Natural killer cell (primary cell): ENCODE measurements around the gene CCM2L. TPM values are rescaled to one million over a fixed set of nuclear protein-coding genes. Genes with fewer than 3 reads are reported as not detected.

Source experiments
- ATAC-seq, 3 donors: fragments of 150-1000 bp in 2 of 3; fragments of 200-7000 bp in 1 of 3; cut with Tn5 transposase; 1 replicate in 1 of 3; 2 replicates in 2 of 3; pipeline ENCODE4 v1.10.0; 2021; ENCODE audit warnings: mild to moderate bottlenecking in 2 of 3, moderate library complexity in 2 of 3
- DNase-seq, 2 donors: peaks; one replicate each; pipeline versions ENCODE4 v3.0.0 to v3.0.0-alpha.2; 2013 to 2021; ENCODE audit warnings: mixed read lengths in 1 of 2
- H3K27ac ChIP-seq: one replicate; pipeline ENCODE4 v1.5.1; 2013; ENCODE audit warnings: mild to moderate bottlenecking, low read length
- H3K27me3 ChIP-seq: one replicate; pipeline ENCODE4 v1.6.1; 2013; ENCODE audit warnings: low read length; ENCODE audit not compliant: control insufficient read depth, insufficient read depth
- H3K36me3 ChIP-seq: one replicate; pipeline ENCODE4 v1.6.1; 2013; ENCODE audit warnings: low read length; ENCODE audit not compliant: control insufficient read depth, insufficient read depth
- H3K4me1 ChIP-seq: one replicate; pipeline ENCODE4 v1.6.1; 2013; ENCODE audit warnings: low read length; ENCODE audit not compliant: control insufficient read depth, insufficient read depth
- H3K4me3 ChIP-seq: one replicate; pipeline ENCODE4 v1.5.1; 2013; ENCODE audit warnings: low read length
- H3K9me3 ChIP-seq: one replicate; pipeline ENCODE4 v1.6.1; 2013; ENCODE audit warnings: low read length; ENCODE audit not compliant: control insufficient read depth, insufficient read depth
- H3K27ac Mint-ChIP-seq, 2 donors: one replicate each; pipeline ENCODE4 v1.8.0; 2022; ENCODE audit warnings: mild to moderate bottlenecking in 2 of 2, mixed read lengths in 2 of 2, moderate library complexity in 1 of 2
- H3K27me3 Mint-ChIP-seq, 2 donors: one replicate each; pipeline ENCODE4 v1.8.0; 2022; ENCODE audit warnings: low read depth in 2 of 2, mixed read lengths in 2 of 2
- H3K36me3 Mint-ChIP-seq: one replicate; pipeline ENCODE4 v1.8.0; 2022; ENCODE audit warnings: mixed read lengths
- H3K4me1 Mint-ChIP-seq, 2 donors: one replicate each; pipeline ENCODE4 v1.8.0; 2022; ENCODE audit warnings: mixed read lengths in 2 of 2
- H3K4me3 Mint-ChIP-seq: one replicate; pipeline ENCODE4 v1.8.0; 2022; ENCODE audit warnings: mild to moderate bottlenecking, moderate library complexity, mixed read lengths
- H3K9me3 Mint-ChIP-seq, 2 donors: one replicate each; pipeline ENCODE4 v1.8.0; 2022; ENCODE audit warnings: mixed read lengths in 2 of 2
- CTCF ChIP-seq: fragments of 200-600 bp; IDR thresholded peaks from one replicate; pipeline ENCODE4 v1.8.0; 2022; ENCODE audit warnings: antibody characterized with exemption
- WGBS: methylation state at CpG from one replicate; pipeline ENCODE4 v1.1.7; 2013; ENCODE audit warnings: missing lambda C conversion rate; ENCODE audit not compliant: insufficient coverage; 5-methylcytosine and 5-hydroxymethylcytosine counted together
- intact Hi-C: fragments of 100-400 bp; cut with micrococcal nuclease; formaldehyde crosslinking; loops from one replicate; pipeline ENCODE4 v1.14.2; 2022
- total RNA-seq, 4 donors: library from RNA; stranded (reverse); fragments of 120-200 nt in 1 of 4; gene quantifications; one replicate each; pipeline versions ENCODE4 v1.2.3 to v1.2.4, GENCODE V29; 2013 to 2022

Gene CCM2L
- total RNA-seq, 3 donors from 2014 or later (not counting 1 experiment from before 2014, with no cell fraction given), result not detected

- intact Hi-C loops, result no loop called here
- Mint-ChIP-seq H3K4me1 (no peaks in the 10 kb centered on the region), H3K36me3 (no peaks in the 10 kb centered on the region), H3K27me3 (peaks cover 18 to 24% of the 10 kb centered on the region in 2 donors), H3K4me3 (no peak overlapping the region), H3K9me3 (no peaks in the 10 kb centered on the region), H3K27ac (no peak overlapping the region)
- H3K9me3 ChIP-seq, result no peaks in the 10 kb centered on the region
- no peak for DNase-seq
- H3K36me3 ChIP-seq, result no peaks in the 10 kb centered on the region
- no peak overlapping the region for H3K4me3 ChIP-seq
- peaks cover 3% of the 10 kb centered on the region for H3K27me3 ChIP-seq
- no peak for ATAC-seq
- no peaks in the 10 kb centered on the region for H3K4me1 ChIP-seq
- TF ChIP-seq CTCF, result no peak
- H3K27ac ChIP-seq, result no peak overlapping the region
- WGBS, result 59% methylated on average over 5 of the region's 6 CpGs
Observed at GRCh38 chr20:31990641-31991338, 19.4 kb upstream of the CCM2L start.

GRCh38 chr20:31991339-31991705, 18.9 kb upstream of the CCM2L start:
- no peak for DNase-seq
- TF ChIP-seq CTCF, result no peak
- Mint-ChIP-seq H3K27me3 (peaks cover 22 to 24% of the 10 kb centered on the region in 2 donors), H3K4me3 (no peak overlapping the region), H3K9me3 (no peaks in the 10 kb centered on the region), H3K4me1 (no peaks in the 10 kb centered on the region), H3K36me3 (no peaks in the 10 kb centered on the region), H3K27ac (no peak overlapping the region)
- intact Hi-C loops, result no loop called here
- Histone ChIP-seq H3K27me3 (peaks cover 3% of the 10 kb centered on the region), H3K9me3 (no peaks in the 10 kb centered on the region), H3K4me1 (no peaks in the 10 kb centered on the region), H3K36me3 (no peaks in the 10 kb centered on the region), H3K27ac (no peak overlapping the region), H3K4me3 (no peak overlapping the region)
- no peak for ATAC-seq
- no CpG with 5 or more reads among the region's 1 CpG for WGBS

GRCh38 chr20:31992086-31992485, 18.2 kb upstream of the CCM2L start:
- Mint-ChIP-seq H3K27ac (no peak overlapping the region), H3K9me3 (no peaks in the 10 kb centered on the region), H3K4me3 (no peak overlapping the region), H3K27me3 (peaks cover 29 to 31% of the 10 kb centered on the region in 2 donors), H3K36me3 (no peaks in the 10 kb centered on the region), H3K4me1 (no peaks in the 10 kb centered on the region)
- Histone ChIP-seq H3K27me3 (peaks cover 3% of the 10 kb centered on the region), H3K36me3 (no peaks in the 10 kb centered on the region), H3K4me3 (no peak overlapping the region), H3K4me1 (no peaks in the 10 kb centered on the region), H3K9me3 (no peaks in the 10 kb centered on the region), H3K27ac (no peak overlapping the region)
- ATAC-seq (no peak), DNase-seq (no peak)
- WGBS, result 85% methylated on average over 2 of the region's 2 CpGs
- no peak for TF ChIP-seq CTCF
- intact Hi-C loops, result no loop called here

- Mint-ChIP-seq H3K4me3 (no peak overlapping the region), H3K36me3 (no peaks in the 10 kb centered on the region), H3K9me3 (no peaks in the 10 kb centered on the region), H3K4me1 (no peaks in the 10 kb centered on the region), H3K27me3 (peaks cover 28 to 30% of the 10 kb centered on the region in 2 donors), H3K27ac (no peak overlapping the region)
- H3K36me3 ChIP-seq, result no peaks in the 10 kb centered on the region
- H3K27ac ChIP-seq, result no peak overlapping the region
- no peak for TF ChIP-seq CTCF
- DNase-seq (no peak), ATAC-seq (no peak)
- no peak overlapping the region for H3K4me3 ChIP-seq
- intact Hi-C loops, result no loop called here
- H3K9me3 ChIP-seq, result no peaks in the 10 kb centered on the region
- WGBS, result 95% methylated on average over 18 of the region's 18 CpGs
- no peaks in the 10 kb centered on the region for H3K4me1 ChIP-seq
- peaks cover 3% of the 10 kb centered on the region for H3K27me3 ChIP-seq
Observed at GRCh38 chr20:31996996-31997395, 13.2 kb upstream of the CCM2L start.
